Measurements from ENCODE around the gene TEPSIN. TPM values are rescaled to one million over a fixed set of nuclear protein-coding genes. Genes with fewer than 3 reads are reported as not detected.

Gene TEPSIN
- total RNA-seq, 1 experiment from 2014 or later, result 20.4 TPM

DNA sequence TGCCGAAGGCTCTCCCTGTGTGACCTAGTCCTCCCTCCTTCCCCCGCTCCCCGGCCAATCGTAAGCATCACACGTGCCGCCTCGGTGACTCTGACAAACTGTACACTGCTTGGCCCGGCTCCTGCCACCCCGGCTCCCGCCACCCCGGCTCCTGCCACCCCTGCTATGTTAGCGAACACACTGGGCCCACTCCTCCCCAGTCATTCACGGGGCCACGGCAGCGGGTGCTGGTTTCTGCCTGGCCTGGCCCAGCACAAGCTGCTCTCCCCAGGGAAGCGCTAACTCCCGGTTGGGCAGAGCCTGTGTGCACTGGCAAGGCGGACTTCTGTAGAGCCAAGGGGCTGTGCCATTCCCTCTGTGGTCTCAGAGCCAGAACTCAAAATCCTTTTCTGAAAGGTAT lies 22.2 kb upstream of the TEPSIN start:
- Histone ChIP-seq H3K4me1 (replicated peaks) (no peaks in the 10 kb centered on the region), H3K4me3 (no peak overlapping the region), H3K27me3 (replicated peaks) (no peaks in the 10 kb centered on the region), H3K27ac (no peak overlapping the region), H3K9me3 (replicated peaks) (no peaks in the 10 kb centered on the region), H3K36me3 (peaks cover 91% of the 10 kb centered on the region)
- no peak for DNase-seq (ENCODE audit: low read depth in 1 of 2, low spot score in 2 of 2)

DNA sequence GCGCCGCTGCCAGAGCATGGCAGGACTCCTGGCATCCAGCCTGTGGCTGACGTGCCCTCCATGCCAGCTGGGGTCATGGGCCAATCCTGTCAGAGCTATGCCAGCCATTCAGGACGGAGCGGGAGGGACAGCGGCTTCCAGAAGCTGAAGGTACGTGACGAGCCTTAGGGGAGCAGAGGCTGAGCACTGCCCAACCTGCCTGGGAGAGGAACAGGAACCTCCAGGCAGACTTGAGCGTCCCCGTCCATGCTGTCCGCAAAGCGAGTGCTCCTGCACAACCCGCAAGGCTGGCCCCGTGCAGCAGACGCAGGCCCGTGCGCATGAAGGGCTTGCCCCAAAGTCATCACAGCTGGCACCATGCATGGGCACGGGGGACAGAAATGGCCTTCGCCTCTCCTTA lies 21.8 kb upstream of the TEPSIN start:
- Histone ChIP-seq H3K4me1 (replicated peaks) (no peaks in the 10 kb centered on the region), H3K27me3 (replicated peaks) (no peaks in the 10 kb centered on the region), H3K9me3 (replicated peaks) (no peaks in the 10 kb centered on the region), H3K36me3 (peaks cover 88% of the 10 kb centered on the region), H3K4me3 (no peak overlapping the region), H3K27ac (no peak overlapping the region)
- DNase-seq (ENCODE audit: low read depth in 1 of 2, low spot score in 2 of 2), result no peak

DNA sequence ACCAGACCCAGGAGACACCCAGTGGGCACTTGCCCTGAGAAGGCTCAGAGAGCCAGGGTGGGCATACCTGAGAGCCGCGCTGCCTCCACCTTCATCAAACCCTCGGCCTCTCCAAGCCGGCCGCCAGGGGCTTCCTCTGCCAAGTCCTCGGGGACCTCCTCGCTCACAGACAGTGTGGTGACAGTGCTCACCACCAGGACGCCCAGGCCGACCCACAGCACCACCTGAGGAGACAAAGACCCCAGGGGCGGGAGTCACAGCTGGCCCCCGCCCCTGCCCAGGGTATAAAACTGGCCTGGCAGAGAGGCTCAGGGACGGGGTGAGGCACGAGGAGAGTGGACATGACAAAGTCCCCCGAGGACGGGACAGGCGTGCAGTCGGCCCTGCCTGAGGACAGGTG lies 21.3 kb upstream of the TEPSIN start:
- no peaks in the 10 kb centered on the region for H3K27me3 ChIP-seq (replicated peaks)
- H3K4me1 ChIP-seq (replicated peaks), result no peaks in the 10 kb centered on the region
- H3K9me3 ChIP-seq (replicated peaks), result no peaks in the 10 kb centered on the region
- H3K27ac ChIP-seq, result no peak overlapping the region
- H3K36me3 ChIP-seq, result peaks cover 87% of the 10 kb centered on the region
- no peak for DNase-seq (ENCODE audit: low read depth in 1 of 2, low spot score in 2 of 2)
- H3K4me3 ChIP-seq, result no peak overlapping the region

DNA sequence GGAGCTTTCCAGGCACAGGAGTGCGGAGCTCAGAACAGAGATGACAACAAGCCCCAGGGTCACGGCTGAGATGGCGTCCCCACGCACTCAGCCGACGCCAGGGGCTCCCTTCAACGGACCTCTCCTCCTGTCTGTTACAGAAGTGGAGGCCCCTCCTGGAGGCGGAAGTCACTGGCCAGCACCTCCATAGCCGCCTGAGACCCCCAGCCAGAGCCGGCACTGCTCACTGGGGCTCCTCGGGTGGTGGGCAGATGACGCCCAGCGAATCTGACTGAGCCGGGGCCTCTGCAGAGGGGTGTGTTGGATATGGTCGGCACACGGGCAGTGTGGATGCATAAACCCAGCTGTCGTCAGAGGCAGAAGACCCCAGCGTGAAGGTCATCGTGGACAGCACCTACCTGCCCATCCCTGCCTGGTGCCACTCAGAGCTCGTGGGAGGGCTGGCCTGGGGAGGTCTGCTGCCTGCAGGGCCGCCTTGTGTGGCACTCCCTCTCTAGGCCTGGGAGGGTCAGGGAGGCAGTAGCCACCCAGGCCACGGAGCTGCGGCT lies 20.3 kb upstream of the TEPSIN start:
- Histone ChIP-seq H3K9me3 (replicated peaks) (no peaks in the 10 kb centered on the region), H3K27ac (no peak overlapping the region), H3K27me3 (replicated peaks) (no peaks in the 10 kb centered on the region), H3K4me1 (replicated peaks) (no peaks in the 10 kb centered on the region), H3K36me3 (peaks cover 79% of the 10 kb centered on the region), H3K4me3 (no peak overlapping the region)
- DNase-seq (ENCODE audit: low read depth in 1 of 2, low spot score in 2 of 2), result no peak

DNA sequence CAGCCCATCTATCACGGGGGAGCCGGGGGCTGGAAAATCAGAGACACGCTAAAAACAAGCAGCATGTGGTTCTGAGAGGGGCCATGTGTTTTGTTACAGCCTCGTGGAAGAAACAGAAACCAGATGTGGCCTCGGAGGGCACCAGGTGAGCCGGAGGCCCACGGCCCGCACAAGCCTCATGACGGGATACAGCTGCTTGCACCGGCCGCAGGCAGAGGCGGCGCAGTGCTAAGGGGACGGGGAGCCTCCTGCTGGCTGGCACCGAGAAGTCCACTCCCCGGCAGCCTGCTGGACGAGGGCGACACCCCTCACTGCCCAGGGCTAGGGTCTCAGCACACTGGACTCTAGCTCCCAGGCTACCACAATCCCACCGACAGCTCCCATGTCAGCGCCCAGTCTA lies 19.4 kb upstream of the TEPSIN start:
- Histone ChIP-seq H3K36me3 (peaks cover 70% of the 10 kb centered on the region), H3K4me1 (replicated peaks) (no peaks in the 10 kb centered on the region), H3K9me3 (replicated peaks) (no peaks in the 10 kb centered on the region), H3K4me3 (no peak overlapping the region), H3K27me3 (replicated peaks) (no peaks in the 10 kb centered on the region), H3K27ac (no peak overlapping the region)
- no peak for DNase-seq (ENCODE audit: low read depth in 1 of 2, low spot score in 2 of 2)

DNA sequence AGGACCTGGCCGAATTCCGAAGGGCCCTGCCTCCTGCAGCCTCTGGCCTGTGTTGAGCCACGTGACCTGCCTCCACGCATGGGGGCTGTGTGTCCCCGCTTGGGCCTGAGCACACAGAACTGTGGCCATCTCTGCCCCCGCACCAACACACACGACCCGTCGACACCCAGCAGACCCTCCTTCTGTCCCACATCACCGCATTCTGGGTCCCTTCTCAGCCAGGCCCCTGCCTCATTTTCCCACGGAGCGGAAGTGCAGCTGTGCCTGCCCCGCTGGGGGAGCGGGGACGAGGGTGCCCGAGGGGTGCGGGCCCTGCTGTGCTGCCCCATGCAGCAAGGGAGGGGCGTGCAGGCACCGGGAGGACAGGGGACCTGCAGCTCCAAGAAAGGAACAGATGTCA lies 18.7 kb upstream of the TEPSIN start:
- Histone ChIP-seq H3K27me3 (replicated peaks) (no peaks in the 10 kb centered on the region), H3K4me3 (no peak overlapping the region), H3K4me1 (replicated peaks) (no peaks in the 10 kb centered on the region), H3K36me3 (peaks cover 68% of the 10 kb centered on the region), H3K27ac (no peak overlapping the region), H3K9me3 (replicated peaks) (no peaks in the 10 kb centered on the region)
- no peak for DNase-seq (ENCODE audit: low read depth in 1 of 2, low spot score in 2 of 2)

DNA sequence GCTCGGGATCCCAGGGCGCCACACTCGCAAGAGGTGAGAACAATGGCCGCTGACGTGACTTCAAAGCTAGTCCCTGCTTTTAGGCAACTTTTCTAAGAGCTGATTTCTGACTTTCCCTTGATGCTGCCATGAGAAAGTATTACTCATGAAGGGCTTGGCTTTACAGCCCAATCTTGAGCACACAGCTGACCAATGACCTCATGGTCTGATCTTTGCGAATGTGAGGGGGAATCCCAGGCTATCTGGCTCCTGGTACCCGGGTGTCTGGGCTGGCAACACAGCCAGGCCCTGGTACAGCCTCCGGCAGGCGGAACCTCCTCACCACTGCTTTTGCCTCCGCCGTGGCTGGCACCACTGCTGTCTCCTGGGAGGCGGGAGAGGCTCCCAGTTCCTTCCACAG lies 17.8 kb upstream of the TEPSIN start:
- H3K4me1 ChIP-seq (replicated peaks), result no peaks in the 10 kb centered on the region
- H3K27me3 ChIP-seq (replicated peaks), result no peaks in the 10 kb centered on the region
- no peak overlapping the region for H3K4me3 ChIP-seq
- no peaks in the 10 kb centered on the region for H3K9me3 ChIP-seq (replicated peaks)
- no peak for DNase-seq (ENCODE audit: low read depth in 1 of 2, low spot score in 2 of 2)
- peaks cover 68% of the 10 kb centered on the region for H3K36me3 ChIP-seq
- no peak overlapping the region for H3K27ac ChIP-seq

DNA sequence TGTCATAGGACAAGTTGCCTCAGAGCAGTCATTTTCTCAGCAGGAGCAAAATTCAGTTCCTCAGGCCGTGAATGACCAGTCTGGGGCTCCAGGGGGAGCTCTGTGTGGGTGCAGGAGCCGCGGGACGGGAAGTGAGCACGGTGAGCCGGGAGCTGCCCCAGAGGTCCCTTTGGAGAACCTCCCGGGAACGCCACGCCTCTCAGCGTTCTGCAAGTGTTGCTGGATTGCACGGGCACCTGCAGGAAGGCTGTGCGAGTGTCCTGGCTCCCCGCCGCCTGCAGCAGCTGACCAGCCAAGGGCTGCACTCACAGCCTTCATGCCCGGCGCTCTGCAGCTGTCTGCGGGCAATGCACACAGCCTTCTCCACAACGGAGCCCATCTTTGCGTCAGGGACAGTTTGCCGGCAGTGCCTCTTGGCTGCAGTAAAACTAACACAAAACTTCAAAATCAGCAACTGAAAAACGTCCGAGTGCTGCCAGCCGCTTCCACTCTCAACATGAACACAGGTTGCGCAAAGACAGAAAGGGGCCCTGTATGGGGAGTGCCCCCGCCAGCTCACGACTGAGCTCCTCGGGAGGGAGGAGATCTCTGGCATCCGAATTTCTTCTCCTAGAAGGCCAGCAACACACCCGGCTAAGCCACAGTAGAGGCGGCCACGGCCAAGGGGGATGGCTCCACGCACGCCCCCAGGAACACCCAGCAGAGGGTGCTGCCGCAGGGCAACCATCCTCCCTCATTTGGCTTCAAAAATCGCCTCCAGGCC lies 16.3 kb upstream of the TEPSIN start:
- no peak overlapping the region for H3K4me3 ChIP-seq

DNA sequence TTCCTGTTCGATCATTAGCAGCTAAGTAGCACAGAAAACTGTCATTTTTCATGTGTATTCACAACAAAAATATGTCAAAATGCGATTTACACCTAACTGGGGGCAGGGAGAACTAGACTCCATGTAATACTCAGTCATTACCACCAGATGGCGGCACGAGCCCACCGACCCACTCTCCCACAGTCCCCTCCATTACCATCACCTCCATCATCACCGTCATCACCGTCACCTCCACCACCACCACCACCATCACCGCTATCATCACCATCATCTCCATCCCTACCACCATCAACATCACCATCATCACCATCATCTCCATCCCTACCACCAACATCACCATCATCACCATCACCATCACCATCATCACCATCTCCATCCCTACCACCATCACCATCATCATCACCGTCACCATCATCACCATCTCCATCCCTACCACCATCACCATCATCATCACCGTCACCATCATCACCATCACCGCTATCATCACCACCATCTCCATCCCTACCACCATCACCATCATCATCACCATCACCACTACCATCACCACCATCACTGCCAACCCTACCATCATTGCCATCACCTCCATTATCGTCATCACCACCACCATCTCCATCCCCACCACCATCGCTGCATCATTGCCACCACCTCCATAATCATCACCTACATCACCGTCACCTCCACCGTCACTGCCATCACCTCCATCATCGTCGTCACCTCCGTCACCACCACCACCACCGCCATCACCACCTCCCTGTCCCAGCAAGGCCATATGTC lies 14.7 kb upstream of the TEPSIN start:
- peaks cover 62% of the 10 kb centered on the region for H3K36me3 ChIP-seq
- DNase-seq (ENCODE audit: low read depth in 1 of 2, low spot score in 2 of 2), result peak in 1 of 2 experiments; percentile 42

More for the DNA sequence above, 16.3 kb upstream of the TEPSIN start:
- peak; percentile 38 to 74 for DNase-seq (ENCODE audit: low read depth in 1 of 2, low spot score in 2 of 2)
- H3K27ac ChIP-seq, result no peak overlapping the region
- H3K27me3 ChIP-seq (replicated peaks), result no peaks in the 10 kb centered on the region
- H3K4me1 ChIP-seq (replicated peaks), result no peaks in the 10 kb centered on the region
- peaks cover 68% of the 10 kb centered on the region for H3K36me3 ChIP-seq
- no peaks in the 10 kb centered on the region for H3K9me3 ChIP-seq (replicated peaks)

DNA sequence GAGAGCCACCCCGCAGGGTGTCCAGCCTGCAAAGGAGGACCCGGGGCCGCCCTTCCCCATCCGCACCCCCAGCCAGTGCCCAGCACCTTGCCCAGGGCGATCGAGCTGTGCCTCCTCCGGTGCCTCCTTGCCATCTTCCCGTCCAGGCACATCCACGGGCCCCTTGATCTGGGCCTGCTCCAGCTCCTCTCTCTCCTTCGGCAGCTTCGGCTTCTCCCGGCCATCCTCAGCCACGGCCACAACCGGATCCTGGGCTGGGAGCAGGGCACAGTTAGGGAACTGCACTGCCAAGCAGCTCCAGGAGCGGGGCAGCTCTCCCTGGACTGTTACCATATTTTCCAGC lies 14.1 kb upstream of the TEPSIN start:
- no peak overlapping the region for H3K27ac ChIP-seq
- H3K36me3 ChIP-seq, result peaks cover 62% of the 10 kb centered on the region

More for the DNA sequence above, 14.7 kb upstream of the TEPSIN start:
- no peaks in the 10 kb centered on the region for H3K27me3 ChIP-seq (replicated peaks)
- no peak overlapping the region for H3K4me3 ChIP-seq
- H3K9me3 ChIP-seq (replicated peaks), result 0 out of 2 replicates have a peak, but pooled peaks cover 2% of the 10 kb centered on the region
- no peak overlapping the region for H3K27ac ChIP-seq
- no peaks in the 10 kb centered on the region for H3K4me1 ChIP-seq (replicated peaks)

DNA sequence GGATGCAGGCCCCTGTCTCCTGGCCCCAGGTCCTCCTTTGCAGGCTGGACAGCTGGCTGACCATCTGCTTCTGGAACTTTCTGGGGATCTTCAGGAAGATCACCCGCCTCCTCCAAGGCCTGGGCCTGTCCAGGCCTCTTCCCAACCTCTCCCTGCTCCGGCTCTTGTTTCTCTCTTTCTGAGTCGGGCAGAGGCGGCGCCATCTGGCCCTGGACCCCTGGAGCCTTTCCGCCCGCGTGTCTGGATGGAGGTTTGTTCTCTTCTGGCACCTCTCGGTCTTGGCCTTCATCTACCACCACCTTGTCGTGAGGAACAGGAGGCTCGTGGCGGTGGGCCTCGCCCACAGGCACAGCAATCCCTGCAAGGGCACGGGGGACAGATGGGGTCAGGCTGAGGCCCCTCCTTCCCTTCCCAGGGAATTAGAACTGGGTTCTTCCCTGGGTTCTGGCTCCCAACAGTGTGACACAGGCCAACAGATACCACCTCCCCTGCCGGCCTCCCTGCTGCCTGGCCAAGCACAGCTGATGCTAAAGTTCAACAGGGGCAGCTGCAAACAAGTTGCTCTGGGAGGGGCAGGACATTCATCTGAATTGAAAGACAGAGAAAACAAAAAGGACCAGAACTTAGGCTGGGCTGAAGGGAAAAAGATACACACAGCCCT lies 13.6 kb upstream of the TEPSIN start:
- no peak overlapping the region for H3K27ac ChIP-seq
- 0 out of 2 replicates have a peak, but pooled peaks cover 2% of the 10 kb centered on the region for H3K9me3 ChIP-seq (replicated peaks)
- H3K4me1 ChIP-seq (replicated peaks), result no peaks in the 10 kb centered on the region
- H3K4me3 ChIP-seq, result no peak overlapping the region
- H3K36me3 ChIP-seq, result peaks cover 56% of the 10 kb centered on the region
- DNase-seq (ENCODE audit: low read depth in 1 of 2, low spot score in 2 of 2), result no peak
- H3K27me3 ChIP-seq (replicated peaks), result no peaks in the 10 kb centered on the region

More for the DNA sequence above, 14.1 kb upstream of the TEPSIN start:
- Histone ChIP-seq H3K4me3 (no peak overlapping the region), H3K27me3 (replicated peaks) (no peaks in the 10 kb centered on the region), H3K9me3 (replicated peaks) (0 out of 2 replicates have a peak, but pooled peaks cover 2% of the 10 kb centered on the region), H3K4me1 (replicated peaks) (no peaks in the 10 kb centered on the region)
- no peak for DNase-seq (ENCODE audit: low read depth in 1 of 2, low spot score in 2 of 2)

DNA sequence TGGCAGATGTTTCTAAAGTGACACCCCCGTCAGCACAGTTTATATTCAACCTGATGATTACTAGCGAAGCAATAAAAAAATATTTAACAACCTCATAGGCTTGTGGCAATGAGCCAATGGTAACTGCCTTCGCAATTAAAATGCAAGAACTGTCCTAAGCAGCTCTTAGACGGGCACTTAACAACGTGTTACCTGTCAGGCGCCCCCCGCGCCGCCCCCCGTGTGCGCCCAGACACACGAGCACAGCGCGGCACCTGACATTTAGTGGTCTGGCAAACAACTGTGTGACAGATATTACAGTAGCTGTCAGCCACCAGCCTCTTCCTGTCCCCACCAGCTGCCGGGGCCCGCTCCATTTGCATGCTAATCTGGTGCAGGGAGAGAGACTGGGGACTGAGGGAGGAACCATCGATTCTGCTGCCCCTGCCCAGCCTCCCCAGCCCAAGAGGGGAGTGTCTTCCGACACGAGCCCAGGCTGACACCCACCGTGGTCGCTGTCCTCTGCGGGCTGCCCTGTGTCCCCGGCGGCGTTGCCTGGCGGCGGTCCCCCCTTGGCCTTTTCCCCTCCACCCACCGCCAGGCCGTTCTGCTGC lies 12.9 kb upstream of the TEPSIN start:
- Histone ChIP-seq H3K4me1 (replicated peaks) (no peaks in the 10 kb centered on the region), H3K27ac (no peak overlapping the region), H3K27me3 (replicated peaks) (no peaks in the 10 kb centered on the region), H3K4me3 (no peak overlapping the region), H3K9me3 (replicated peaks) (0 out of 2 replicates have a peak, but pooled peaks cover 2% of the 10 kb centered on the region), H3K36me3 (peaks cover 59% of the 10 kb centered on the region)
- DNase-seq (ENCODE audit: low read depth in 1 of 2, low spot score in 2 of 2), result no peak

DNA sequence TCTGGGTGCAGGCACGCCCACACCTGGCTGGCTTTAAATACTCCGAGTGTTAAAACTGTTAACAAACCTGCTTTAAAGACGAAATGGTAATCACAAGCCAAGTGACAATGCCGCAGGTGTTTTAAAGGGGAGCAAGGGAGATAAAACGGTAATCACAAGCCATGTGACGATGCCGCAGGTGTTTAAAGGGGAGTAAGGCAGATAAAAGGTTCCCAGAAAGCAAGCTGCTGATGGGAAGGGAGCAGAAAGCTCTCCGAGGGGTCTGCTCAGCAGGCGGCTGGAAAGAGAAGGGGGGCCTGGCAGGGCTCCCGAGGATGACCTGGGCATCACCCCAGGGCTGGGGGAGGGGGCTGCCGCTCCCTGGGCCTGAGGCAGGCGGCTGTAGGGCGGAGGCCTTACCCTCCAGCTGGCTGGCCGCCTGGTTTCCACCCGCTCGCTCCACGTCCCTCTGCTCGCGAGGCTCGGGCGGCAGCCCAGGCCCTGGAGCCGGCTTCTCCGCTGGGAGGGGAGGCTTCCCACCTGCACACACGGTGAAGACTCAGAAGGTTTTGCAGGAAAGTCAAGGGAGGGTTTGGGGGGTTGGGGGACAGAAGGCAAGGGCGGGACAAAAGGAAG lies 12.3 kb upstream of the TEPSIN start:
- DNase-seq (ENCODE audit: low read depth in 1 of 2, low spot score in 2 of 2), result no peak
- Histone ChIP-seq H3K9me3 (replicated peaks) (0 out of 2 replicates have a peak, but pooled peaks cover 2% of the 10 kb centered on the region), H3K4me3 (no peak overlapping the region), H3K27ac (no peak overlapping the region), H3K36me3 (peaks cover 63% of the 10 kb centered on the region), H3K27me3 (replicated peaks) (no peaks in the 10 kb centered on the region), H3K4me1 (replicated peaks) (no peaks in the 10 kb centered on the region)

All from SJSA1 (cell line).